Measurements from ENCODE around the gene SLC6A13. TPM values are rescaled to one million over a fixed set of nuclear protein-coding genes. Genes with fewer than 3 reads are reported as not detected.

Gene SLC6A13
- total and polyA plus RNA-seq, 2 of the 8 experiments (the other 6 are each of a cell fraction or from before 2014, with no cell fraction given) = 0.03 TPM; not detected in 1

- TF ChIP-seq CTBP2 (IDR thresholded peaks at IDR 0.05; ENCODE audit: borderline replicate concordance, insufficient read depth, insufficient read length, low read length) = no peak
- no peak for TF ChIP-seq ATF2 (IDR thresholded peaks at IDR 0.05; ENCODE audit: low read length)
Measured at GRCh38 chr12:197347-197746, 65.3 kb downstream of the SLC6A13 start (continued).
